Left kidney (tissue), 2 donors: ENCODE results near the gene DHX38. TPM values are rescaled to one million over a fixed set of nuclear protein-coding genes. Genes with fewer than 3 reads are reported as not detected.
"Not testable (repeated sequence)": the region's sequence is repeated elsewhere in the genome, so short reads cannot be mapped to it uniquely, and the experiment has no call there.

Experiments used
- DNase-seq: peaks from one replicate; pipeline ENCODE4 v3.0.0-alpha.2; 2013
- polyA plus RNA-seq: library from polyadenylated mRNA; unstranded; fragments of 120-200 nt; gene quantifications from one replicate; pipeline ENCODE4 v1.2.1, GENCODE V29; 2013; ENCODE audit not compliant: insufficient read length

Gene DHX38
- polyA plus RNA-seq, 1 donor = 80.0 TPM

GRCh38 chr16:72076991-72077706 is 16.5 kb upstream of the DHX38 start:
- not testable (repeated sequence) for DNase-seq

GRCh38 chr16:72083778-72084404 is 9.8 kb upstream of the DHX38 start:
- DNase-seq = no peak

- DNase-seq = no peak
These were observed 9.2 kb upstream of the DHX38 start for GRCh38 chr16:72084445-72084844.

GRCh38 chr16:72085002-72085401 is 8.6 kb upstream of the DHX38 start:
- no peak for DNase-seq

- no peak for DNase-seq
These were observed 2.4 kb upstream of the DHX38 start for GRCh38 chr16:72091217-72091616.

GRCh38 chr16:72092832-72093447 is 707 bp upstream of the DHX38 start:
- DNase-seq = peak; percentile 15

- peak; percentile 2 for DNase-seq
These were observed 591 bp downstream of the DHX38 start for GRCh38 chr16:72094266-72094610.

- no peak for DNase-seq
These were observed 5.3 kb downstream of the DHX38 start for GRCh38 chr16:72098936-72099335.

GRCh38 chr16:72099377-72099818 is 5.8 kb downstream of the DHX38 start:
- peak; percentile 28 for DNase-seq

GRCh38 chr16:72101195-72101594 is 7.5 kb downstream of the DHX38 start:
- DNase-seq = no peak

GRCh38 chr16:72104905-72105304 is 11.3 kb downstream of the DHX38 start:
- no peak for DNase-seq

GRCh38 chr16:72105978-72106377 is 12.3 kb downstream of the DHX38 start:
- DNase-seq = no peak

GRCh38 chr16:72107371-72107770 is 13.7 kb downstream of the DHX38 start:
- no peak for DNase-seq

GRCh38 chr16:72108353-72109102 is 14.9 kb downstream of the DHX38 start:
- no peak for DNase-seq

GRCh38 chr16:72109300-72109699 is 15.7 kb downstream of the DHX38 start:
- no peak for DNase-seq

- DNase-seq = no peak
These were observed 16.4 kb downstream of the DHX38 start for GRCh38 chr16:72109966-72110530.

GRCh38 chr16:72110662-72111615 is 17.3 kb downstream of the DHX38 start:
- DNase-seq = no peak

GRCh38 chr16:72111657-72112451 is 18.2 kb downstream of the DHX38 start:
- no peak for DNase-seq

GRCh38 chr16:72112452-72112792 is 18.8 kb downstream of the DHX38 start:
- no peak for DNase-seq

- no peak for DNase-seq
These were observed 19.4 kb downstream of the DHX38 start for GRCh38 chr16:72112906-72113615.
